ENCODE measurements around the gene KRTAP29-1. TPM values are rescaled to one million over a fixed set of nuclear protein-coding genes. Genes with fewer than 3 reads are reported as not detected.

Gene KRTAP29-1
- total RNA-seq, 1 donor from 2014 or later: not detected

Other genes starting within 250 kb of the KRTAP29-1 start
- gene KRTAP2-2, start 247.6 kb downstream of the KRTAP29-1 start, total RNA-seq: not detected
- gene KRTAP2-3, start 242.7 kb downstream of the KRTAP29-1 start, total RNA-seq: not detected
- not detected for gene KRTAP2-4, start 237.0 kb downstream of the KRTAP29-1 start, total RNA-seq
- gene KRTAP4-7, start 218.7 kb downstream of the KRTAP29-1 start, total RNA-seq: not detected
- not detected for gene KRTAP4-8, start 204.7 kb downstream of the KRTAP29-1 start, total RNA-seq
- not detected for gene KRTAP4-16, start 200.6 kb downstream of the KRTAP29-1 start, total RNA-seq
- not detected for gene KRTAP4-9, start 197.5 kb downstream of the KRTAP29-1 start, total RNA-seq
- gene KRTAP4-11, start 184.5 kb downstream of the KRTAP29-1 start, total RNA-seq: not detected
- gene KRTAP4-12, start 178.7 kb downstream of the KRTAP29-1 start, total RNA-seq: not detected
- gene KRTAP4-6, start 162.3 kb downstream of the KRTAP29-1 start, total RNA-seq: not detected
- gene KRTAP4-5, start 153.0 kb downstream of the KRTAP29-1 start, total RNA-seq: not detected
- not detected for gene KRTAP4-4, start 142.1 kb downstream of the KRTAP29-1 start, total RNA-seq
- not detected for gene KRTAP4-3, start 134.6 kb downstream of the KRTAP29-1 start, total RNA-seq
- gene KRTAP4-2, start 124.6 kb downstream of the KRTAP29-1 start, total RNA-seq: not detected
- gene KRTAP4-1, start 117.9 kb downstream of the KRTAP29-1 start, total RNA-seq: not detected
- gene KRTAP9-1, start 113.0 kb downstream of the KRTAP29-1 start, total RNA-seq: not detected
- gene KRTAP9-2, start 76.2 kb downstream of the KRTAP29-1 start, total RNA-seq: not detected
- gene KRTAP9-3, start 70.4 kb downstream of the KRTAP29-1 start, total RNA-seq: not detected
- gene KRTAP9-8, start 64.9 kb downstream of the KRTAP29-1 start, total RNA-seq: not detected
- not detected for gene KRTAP9-4, start 53.2 kb downstream of the KRTAP29-1 start, total RNA-seq
- not detected for gene KRTAP9-9, start 47.5 kb downstream of the KRTAP29-1 start, total RNA-seq
- not detected for gene KRTAP9-6, start 37.5 kb downstream of the KRTAP29-1 start, total RNA-seq
- not detected for gene KRTAP9-7, start 27.2 kb downstream of the KRTAP29-1 start, total RNA-seq
- gene KRTAP16-1, start 6.5 kb upstream of the KRTAP29-1 start, total RNA-seq: not detected
- gene KRTAP17-1, start 12.9 kb upstream of the KRTAP29-1 start, total RNA-seq: not detected
- not detected for gene KRT33A, start 48.0 kb upstream of the KRTAP29-1 start, total RNA-seq
- not detected for gene KRT33B, start 67.0 kb upstream of the KRTAP29-1 start, total RNA-seq
- gene KRT34, start 79.5 kb upstream of the KRTAP29-1 start, total RNA-seq: not detected
- gene KRT31, start 94.8 kb upstream of the KRTAP29-1 start, total RNA-seq: not detected
- not detected for gene KRT37, start 121.7 kb upstream of the KRTAP29-1 start, total RNA-seq
- not detected for gene KRT38, start 138.1 kb upstream of the KRTAP29-1 start, total RNA-seq
- not detected for gene KRT32, start 164.5 kb upstream of the KRTAP29-1 start, total RNA-seq
- not detected for gene KRT35, start 178.3 kb upstream of the KRTAP29-1 start, total RNA-seq
- gene KRT36, start 187.1 kb upstream of the KRTAP29-1 start, total RNA-seq: not detected
- 2,358 TPM for gene KRT13, start 202.8 kb upstream of the KRTAP29-1 start, total RNA-seq
- 147 TPM for gene KRT15, start 216.0 kb upstream of the KRTAP29-1 start, total RNA-seq
- 2,124 TPM for gene KRT19, start 225.5 kb upstream of the KRTAP29-1 start, total RNA-seq

All from ureter (tissue), 1 donor.